ENCODE results near the gene AGBL2. TPM values are rescaled to one million over a fixed set of nuclear protein-coding genes. Genes with fewer than 3 reads are reported as not detected.
"Not testable (repeated sequence)": the region's sequence is repeated elsewhere in the genome, so short reads cannot be mapped to it uniquely, and the experiment has no call there.

The AGBL2 gene
- total RNA-seq, 1 donor from 2014 or later: 0.96 TPM

- H3K27ac ChIP-seq: no peak overlapping the region
- ATAC-seq (no peak), DNase-seq (no peak)
- H3K27me3 ChIP-seq: no peaks in the 10 kb centered on the region
- no peaks in the 10 kb centered on the region for H3K4me1 ChIP-seq
- no peaks in the 10 kb centered on the region for H3K9me3 ChIP-seq
- H3K4me3 ChIP-seq: no peak overlapping the region
- TF ChIP-seq CTCF (IDR thresholded peaks at IDR 0.05): no peak
- intact Hi-C loops (cut with DNase I): no loop called here
- no peaks in the 10 kb centered on the region for H3K36me3 ChIP-seq
Measured at GRCh38 chr11:47688991-47689390, 26.2 kb downstream of the AGBL2 start.

- Histone ChIP-seq H3K27ac (no peak overlapping the region), H3K9me3 (no peaks in the 10 kb centered on the region), H3K36me3 (no peaks in the 10 kb centered on the region), H3K4me3 (no peak overlapping the region), H3K27me3 (no peaks in the 10 kb centered on the region), H3K4me1 (no peaks in the 10 kb centered on the region)
- no peak for TF ChIP-seq CTCF (IDR thresholded peaks at IDR 0.05)
- intact Hi-C loops (cut with DNase I): no loop called here
- DNase-seq: peak; percentile 22
- peak; percentile 45 for ATAC-seq
Measured at GRCh38 chr11:47688111-47688510, 27.1 kb downstream of the AGBL2 start.

- H3K27me3 ChIP-seq; intact Hi-C loops (cut with DNase I); H3K4me3 ChIP-seq; ATAC-seq; H3K27ac ChIP-seq; H3K9me3 ChIP-seq; H3K36me3 ChIP-seq; H3K4me1 ChIP-seq: not testable (repeated sequence)
- peak; percentile 31 for DNase-seq
Measured at GRCh38 chr11:47686704-47687103, 28.5 kb downstream of the AGBL2 start.

- H3K4me1 ChIP-seq: no peaks in the 10 kb centered on the region
- ATAC-seq: no peak
- no peak overlapping the region for H3K27ac ChIP-seq
- TF ChIP-seq CTCF (IDR thresholded peaks at IDR 0.05): no peak
- no peak for DNase-seq
- intact Hi-C loops (cut with DNase I): no loop called here
- H3K9me3 ChIP-seq: no peaks in the 10 kb centered on the region
- H3K4me3 ChIP-seq: no peak overlapping the region
- no peaks in the 10 kb centered on the region for H3K27me3 ChIP-seq
- H3K36me3 ChIP-seq: no peaks in the 10 kb centered on the region
Measured at GRCh38 chr11:47686151-47686550, 29.0 kb downstream of the AGBL2 start.

GRCh38 chr11:47675851-47676250, 39.3 kb downstream of the AGBL2 start:
- no peaks in the 10 kb centered on the region for H3K36me3 ChIP-seq
- intact Hi-C loops (cut with DNase I): no loop called here
- no peak for TF ChIP-seq CTCF (IDR thresholded peaks at IDR 0.05)
- ATAC-seq (no peak), DNase-seq (no peak)
- H3K4me3 ChIP-seq: no peak overlapping the region
- no peak overlapping the region for H3K27ac ChIP-seq
- H3K9me3 ChIP-seq: no peaks in the 10 kb centered on the region
- H3K4me1 ChIP-seq: no peaks in the 10 kb centered on the region
- H3K27me3 ChIP-seq: no peaks in the 10 kb centered on the region

- H3K4me3 ChIP-seq: no peak overlapping the region
- H3K27me3 ChIP-seq: no peaks in the 10 kb centered on the region
- no peak overlapping the region for H3K27ac ChIP-seq
- no peaks in the 10 kb centered on the region for H3K4me1 ChIP-seq
- TF ChIP-seq CTCF (IDR thresholded peaks at IDR 0.05): no peak
- no peak for ATAC-seq
- no peaks in the 10 kb centered on the region for H3K9me3 ChIP-seq
- intact Hi-C loops (cut with DNase I): no loop called here
- no peaks in the 10 kb centered on the region for H3K36me3 ChIP-seq
- DNase-seq: peak; percentile 0
Measured at GRCh38 chr11:47672283-47672730, 42.9 kb downstream of the AGBL2 start.
